ENCODE results near the gene MAP3K10. TPM values are rescaled to one million over a fixed set of nuclear protein-coding genes. Genes with fewer than 3 reads are reported as not detected.
A peak's percentile ranks its signal among the peaks of the same experiment; 100 is the strongest.

The MAP3K10 gene
- total and polyA plus RNA-seq, 9 of the 15 experiments (the other 6 are each of a cell fraction or from before 2014, with no cell fraction given), result 0.01 to 8.0 (median 2.7) TPM; not detected in 1

DNA sequence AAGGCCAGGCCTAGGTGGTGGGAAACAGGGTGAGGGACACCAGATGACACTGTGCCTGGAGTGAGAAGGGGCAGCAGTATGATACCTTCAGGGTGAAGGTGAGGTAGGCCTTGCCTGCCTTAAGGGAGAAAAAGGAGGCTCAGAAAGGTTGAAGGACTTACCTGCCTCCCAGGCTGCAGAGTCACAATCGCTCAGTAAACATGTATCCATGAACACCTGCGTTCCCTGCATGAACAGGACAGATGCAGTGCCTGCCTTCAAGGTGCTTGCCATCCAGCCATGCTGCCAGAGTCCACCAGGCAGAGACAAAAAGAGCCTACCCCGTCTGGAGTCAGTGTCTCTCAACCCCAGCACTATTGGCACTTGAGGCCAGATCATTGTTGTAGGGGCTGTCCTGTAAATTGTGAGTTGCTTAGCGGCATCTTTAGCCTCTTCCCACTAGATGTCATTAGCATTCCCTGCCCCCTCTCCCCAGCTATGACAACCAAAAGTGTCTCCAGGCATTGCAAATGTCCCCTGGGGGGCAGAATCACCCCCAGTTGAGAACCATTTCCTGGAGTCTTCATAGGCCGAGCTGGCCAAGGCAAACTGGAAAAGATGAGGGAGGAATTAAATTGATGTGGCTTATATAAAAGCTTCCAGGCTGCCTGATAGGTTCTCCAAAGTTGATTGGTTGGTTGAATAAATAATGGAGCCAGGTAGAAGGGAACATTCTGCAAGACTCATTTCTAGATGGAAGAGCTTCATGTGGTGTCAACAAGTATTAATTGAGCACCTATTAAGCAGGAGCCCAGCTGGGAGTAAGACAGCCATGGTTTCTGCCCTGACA, 1.7 kb downstream of the MAP3K10 start:
- H3K4me2 ChIP-seq (ENCODE audit: insufficient read depth, low read length), result no peak overlapping the region

More for the DNA sequence above, 1.7 kb downstream of the MAP3K10 start:
- H4K20me1 ChIP-seq (replicated peaks; ENCODE audit: control insufficient read depth, insufficient read depth, low read length), result no peaks in the 10 kb centered on the region
- POLR2A ChIA-PET, result interaction anchor here (0.6 kb wide), 1 partner anchor 760 kb away, joined by 3 read pairs; no protein-coding TSS in a partner anchor
- DNase-seq (ENCODE audit: extremely low read depth in 1 of 4, low spot score in 3 of 4), result peak in 1 of 4 experiments; percentile 2
- no peaks in the 10 kb centered on the region for H3K27me3 ChIP-seq (ENCODE audit: control insufficient read depth in 2 of 2, insufficient read depth in 2 of 2, low read length in 2 of 2)
- in situ Hi-C loops (cut with MboI) (no loop called here), intact Hi-C loops (cut with micrococcal nuclease) (loop anchor here (2.0 kb wide), 1 partner anchor 24 kb away; no protein-coding TSS in a partner anchor)
- BruUV-seq (replicated peaks), result TSS peak; percentile 49
- WGBS (ENCODE audit: insufficient coverage, low coverage, missing lambda C conversion rate), result 66% methylated on average over 5 of the region's 5 CpGs
- no peaks in the 10 kb centered on the region for H3K36me3 ChIP-seq (ENCODE audit: control insufficient read depth, insufficient read depth, low read length)
- no peak overlapping the region for H3K4me3 ChIP-seq
- H3K27ac ChIP-seq (ENCODE audit: extremely low read depth, low read depth, low read length), result no peak overlapping the region
- ATAC-seq, result no peak
- H3K9me3 ChIP-seq (replicated peaks; ENCODE audit: control insufficient read depth, insufficient read depth, low read depth, low read length), result no peaks in the 10 kb centered on the region
- peak; percentile 40 for FAIRE-seq
- no peak overlapping the region for H2AFZ ChIP-seq (ENCODE audit: low read depth, low read length)
- no peaks in the 10 kb centered on the region for H3K9me1 ChIP-seq (ENCODE audit: control insufficient read depth, insufficient read depth, low read length)
- H3K79me2 ChIP-seq (ENCODE audit: control insufficient read depth, insufficient read depth, low read length), result no peaks in the 10 kb centered on the region
- H3K9ac ChIP-seq (ENCODE audit: insufficient read depth in 1 of 2, low read depth in 2 of 2, low read length in 2 of 2), result no peak overlapping the region
- H3K4me1 ChIP-seq (replicated peaks in 1 of 2; ENCODE audit: control insufficient read depth in 2 of 2, insufficient read depth in 2 of 2, low read length in 2 of 2), result peaks cover 0 to 21% of the 10 kb centered on the region in 2 experiments; a peak in 4 of 5 replicates
- CTCF ChIA-PET (ENCODE audit: low intra/inter-chr PET ratio), result interaction anchor here (1.9 kb wide), 1 partner anchor 29 kb away, joined by 6 read pairs; no protein-coding TSS in a partner anchor
- TF ChIP-seq, protein P1, sequence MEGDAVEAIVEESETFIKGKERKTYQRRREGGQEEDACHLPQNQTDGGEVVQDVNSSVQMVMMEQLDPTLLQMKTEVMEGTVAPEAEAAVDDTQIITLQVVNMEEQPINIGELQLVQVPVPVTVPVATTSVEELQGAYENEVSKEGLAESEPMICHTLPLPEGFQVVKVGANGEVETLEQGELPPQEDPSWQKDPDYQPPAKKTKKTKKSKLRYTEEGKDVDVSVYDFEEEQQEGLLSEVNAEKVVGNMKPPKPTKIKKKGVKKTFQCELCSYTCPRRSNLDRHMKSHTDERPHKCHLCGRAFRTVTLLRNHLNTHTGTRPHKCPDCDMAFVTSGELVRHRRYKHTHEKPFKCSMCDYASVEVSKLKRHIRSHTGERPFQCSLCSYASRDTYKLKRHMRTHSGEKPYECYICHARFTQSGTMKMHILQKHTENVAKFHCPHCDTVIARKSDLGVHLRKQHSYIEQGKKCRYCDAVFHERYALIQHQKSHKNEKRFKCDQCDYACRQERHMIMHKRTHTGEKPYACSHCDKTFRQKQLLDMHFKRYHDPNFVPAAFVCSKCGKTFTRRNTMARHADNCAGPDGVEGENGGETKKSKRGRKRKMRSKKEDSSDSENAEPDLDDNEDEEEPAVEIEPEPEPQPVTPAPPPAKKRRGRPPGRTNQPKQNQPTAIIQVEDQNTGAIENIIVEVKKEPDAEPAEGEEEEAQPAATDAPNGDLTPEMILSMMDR (IDR thresholded peaks at IDR 0.05 in 2 of 3, conservative IDR thresholded peaks at IDR 0.05 in 1 of 3; ENCODE audit: insufficient read depth in 2 of 3, low read depth in 1 of 3, low read length in 3 of 3), result peak in 1 of 3 experiments; percentile 27; a peak in 1 of 6 replicates
- TF ChIP-seq TRIM28 (IDR thresholded peaks at IDR 0.05), result 0 out of 2 replicates have a peak, but pooled peaks have one; percentile 24
- peak; percentile 28 for TF ChIP-seq RBM25 (IDR thresholded peaks at IDR 0.05; ENCODE audit: low read depth, low read length, severe bottlenecking)
- peak; percentile 80 for TF ChIP-seq ZNF316 (IDR thresholded peaks at IDR 0.05)
- TF ChIP-seq, protein P2, sequence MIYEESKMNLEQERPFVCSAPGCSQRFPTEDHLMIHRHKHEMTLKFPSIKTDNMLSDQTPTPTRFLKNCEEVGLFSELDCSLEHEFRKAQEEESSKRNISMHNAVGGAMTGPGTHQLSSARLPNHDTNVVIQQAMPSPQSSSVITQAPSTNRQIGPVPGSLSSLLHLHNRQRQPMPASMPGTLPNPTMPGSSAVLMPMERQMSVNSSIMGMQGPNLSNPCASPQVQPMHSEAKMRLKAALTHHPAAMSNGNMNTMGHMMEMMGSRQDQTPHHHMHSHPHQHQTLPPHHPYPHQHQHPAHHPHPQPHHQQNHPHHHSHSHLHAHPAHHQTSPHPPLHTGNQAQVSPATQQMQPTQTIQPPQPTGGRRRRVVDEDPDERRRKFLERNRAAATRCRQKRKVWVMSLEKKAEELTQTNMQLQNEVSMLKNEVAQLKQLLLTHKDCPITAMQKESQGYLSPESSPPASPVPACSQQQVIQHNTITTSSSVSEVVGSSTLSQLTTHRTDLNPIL (CRISPR knock-in tag; IDR thresholded peaks at IDR 0.05), result no peak
- 0 out of 4 replicates have a peak, but pooled peaks of 1 of the 2 experiments have one; percentile 23 for TF ChIP-seq TRIM24 (IDR thresholded peaks at IDR 0.05)

All from K562 (cell line).